Mononuclear cell (primary cell): ENCODE results near the gene SLC25A30. TPM values are rescaled to one million over a fixed set of nuclear protein-coding genes. Genes with fewer than 3 reads are reported as not detected.
"Not testable (repeated sequence)": the region's sequence is repeated elsewhere in the genome, so short reads cannot be mapped to it uniquely, and the experiment has no call there.

Experiments used
- H3K27me3 ChIP-seq: 2 replicates; pipeline ENCODE4 v1.6.0; 2011; ENCODE audit warnings: low read length, control low read depth; ENCODE audit not compliant: insufficient read depth
- H3K4me1 ChIP-seq: 2 replicates; pipeline ENCODE4 v1.5.1; 2011; ENCODE audit warnings: mild to moderate bottlenecking, low read length, control low read depth; ENCODE audit not compliant: insufficient read depth
- H3K4me3 ChIP-seq: 2 replicates; pipeline ENCODE4 v1.5.1; 2011; ENCODE audit warnings: mild to moderate bottlenecking, low read length, moderate library complexity
- H3K9me3 ChIP-seq: 2 replicates; pipeline ENCODE4 v1.5.1; 2011; ENCODE audit warnings: low read depth, mild to moderate bottlenecking, control low read depth, low read length
- total RNA-seq: library from RNA; depleted of rRNA; stranded (reverse); fragments of >200 nt; gene quantifications from one replicate; pipeline ENCODE4 v1.2.3, GENCODE V29; 2012

SLC25A30 gene
- total RNA-seq, 1 donor, result 23.7 TPM

- H3K4me3 ChIP-seq, result no peak overlapping the region
- H3K4me1 ChIP-seq, result peaks cover 6% of the 10 kb centered on the region
- no peaks in the 10 kb centered on the region for H3K27me3 ChIP-seq
- H3K9me3 ChIP-seq, result no peaks in the 10 kb centered on the region
Observed at GRCh38 chr13:45439008-45439407, 20.8 kb upstream of the SLC25A30 start.

GRCh38 chr13:45437947-45438346 lies 19.8 kb upstream of the SLC25A30 start:
- Histone ChIP-seq H3K27me3 (no peaks in the 10 kb centered on the region), H3K9me3 (no peaks in the 10 kb centered on the region), H3K4me1 (peaks cover 6% of the 10 kb centered on the region), H3K4me3 (no peak overlapping the region)

DNA sequence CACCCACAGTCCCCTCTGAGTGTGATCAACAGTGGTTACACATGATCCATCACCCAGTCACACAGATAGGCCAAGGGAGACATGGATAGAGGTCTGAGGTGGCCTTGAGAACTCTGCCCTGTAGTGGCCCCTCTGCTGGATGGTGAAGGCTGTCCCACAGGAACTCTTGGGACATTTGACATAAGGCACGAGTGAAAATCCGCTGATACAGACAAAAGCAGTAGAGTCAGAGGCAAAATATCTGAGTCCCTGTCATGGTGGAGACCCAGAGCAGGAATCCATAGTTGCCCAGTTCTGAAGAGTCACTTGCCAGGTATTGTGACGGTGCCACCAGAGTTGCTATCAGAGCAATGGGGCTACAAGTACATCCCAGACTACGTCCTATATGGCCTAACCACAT lies 18.8 kb upstream of the SLC25A30 start:
- Histone ChIP-seq H3K4me3 (no peak overlapping the region), H3K9me3 (no peaks in the 10 kb centered on the region), H3K27me3 (no peaks in the 10 kb centered on the region), H3K4me1 (peaks cover 6% of the 10 kb centered on the region)

GRCh38 chr13:45436332-45436731 lies 18.2 kb upstream of the SLC25A30 start:
- H3K27me3 ChIP-seq, result no peaks in the 10 kb centered on the region
- no peak overlapping the region for H3K4me3 ChIP-seq
- H3K4me1 ChIP-seq, result no peaks in the 10 kb centered on the region
- H3K9me3 ChIP-seq, result no peaks in the 10 kb centered on the region

- no peaks in the 10 kb centered on the region for H3K9me3 ChIP-seq
- H3K4me3 ChIP-seq, result no peak overlapping the region
- no peaks in the 10 kb centered on the region for H3K27me3 ChIP-seq
- H3K4me1 ChIP-seq, result no peaks in the 10 kb centered on the region
Observed at GRCh38 chr13:45434556-45435371, 16.6 kb upstream of the SLC25A30 start.

DNA sequence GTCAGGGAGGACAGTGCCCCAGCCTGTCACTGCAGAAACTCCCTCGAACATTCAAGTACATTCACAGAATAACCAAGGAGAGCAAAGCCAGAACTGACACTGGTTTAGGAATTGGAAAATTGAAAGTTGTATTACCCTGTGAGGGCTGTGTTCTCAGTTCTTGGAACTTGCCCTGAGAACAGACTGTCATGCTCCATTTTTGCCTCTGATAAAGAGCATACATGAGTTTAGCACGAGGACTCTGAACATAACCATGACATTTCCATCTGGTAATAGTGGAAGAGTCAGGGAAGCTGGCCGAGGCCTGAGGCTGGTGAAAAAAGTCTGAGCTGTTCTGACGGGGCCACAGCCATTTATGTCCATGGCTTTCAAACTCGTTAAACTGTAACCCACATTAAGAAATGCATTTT lies 15.2 kb upstream of the SLC25A30 start:
- Histone ChIP-seq H3K27me3 (no peaks in the 10 kb centered on the region), H3K9me3 (no peaks in the 10 kb centered on the region), H3K4me3 (no peak overlapping the region), H3K4me1 (no peaks in the 10 kb centered on the region)

DNA sequence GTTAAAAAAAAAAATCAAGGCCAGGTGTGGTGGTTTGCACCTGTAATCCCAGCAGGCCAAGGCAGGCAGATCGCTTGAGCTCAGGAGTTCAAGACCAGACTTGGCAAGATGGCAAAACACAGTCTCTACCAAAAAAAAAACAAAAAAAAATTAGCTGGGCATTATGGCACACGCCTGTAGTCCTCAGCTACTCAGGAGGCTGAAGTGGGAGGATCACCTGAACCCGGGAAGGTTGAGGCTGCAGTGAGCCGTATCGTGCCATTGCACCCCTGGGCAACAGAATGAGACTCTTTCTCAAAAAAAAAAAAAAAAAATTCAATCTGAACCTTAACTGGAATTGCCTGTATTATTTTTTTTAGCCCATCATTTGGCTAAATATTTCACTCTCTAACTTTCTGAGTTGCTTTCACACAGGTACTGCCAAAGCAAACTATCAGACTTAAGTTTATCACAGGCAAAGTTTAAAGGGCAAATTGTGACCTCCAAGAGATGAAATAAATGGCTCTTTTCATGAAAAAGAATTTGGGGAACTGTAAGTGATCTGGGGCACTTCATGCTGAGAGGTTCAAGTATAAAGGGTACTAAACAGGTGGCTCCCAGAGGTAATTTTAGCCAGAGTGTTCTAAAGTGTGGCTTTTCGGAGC lies 14.7 kb upstream of the SLC25A30 start:
- Histone ChIP-seq H3K9me3 (no peaks in the 10 kb centered on the region), H3K4me3 (no peak overlapping the region), H3K27me3 (no peaks in the 10 kb centered on the region), H3K4me1 (no peaks in the 10 kb centered on the region)

GRCh38 chr13:45426056-45426841 lies 8.1 kb upstream of the SLC25A30 start:
- not testable (repeated sequence) for H3K4me3 ChIP-seq, H3K27me3 ChIP-seq, H3K9me3 ChIP-seq, H3K4me1 ChIP-seq

- Histone ChIP-seq H3K4me3 (no peak overlapping the region), H3K27me3 (no peaks in the 10 kb centered on the region), H3K4me1 (peaks cover 5% of the 10 kb centered on the region), H3K9me3 (no peaks in the 10 kb centered on the region)
Observed at GRCh38 chr13:45422731-45423292, 4.6 kb upstream of the SLC25A30 start.

DNA sequence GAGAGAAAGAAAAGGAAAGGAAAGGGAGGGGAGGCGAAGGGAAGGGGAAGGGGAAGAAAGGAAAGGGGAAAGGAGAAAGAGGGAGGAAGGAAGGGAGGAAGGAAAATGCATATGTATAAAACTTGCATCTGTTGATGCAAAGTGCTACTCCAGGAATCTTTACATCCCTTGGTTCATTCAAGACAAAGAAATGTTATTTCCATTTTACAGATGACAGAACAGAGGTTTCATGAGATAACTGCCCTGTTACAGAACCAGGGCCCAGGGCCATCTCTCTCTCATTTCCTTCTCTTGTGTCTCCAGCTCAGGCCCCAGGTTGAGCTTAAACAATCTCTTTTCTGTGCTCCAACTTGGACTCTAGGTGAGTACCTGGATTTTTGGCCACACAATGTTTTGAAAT lies 1.8 kb upstream of the SLC25A30 start:
- Histone ChIP-seq H3K27me3 (no peaks in the 10 kb centered on the region), H3K9me3 (no peaks in the 10 kb centered on the region), H3K4me1 (peaks cover 22% of the 10 kb centered on the region), H3K4me3 (no peak overlapping the region)

DNA sequence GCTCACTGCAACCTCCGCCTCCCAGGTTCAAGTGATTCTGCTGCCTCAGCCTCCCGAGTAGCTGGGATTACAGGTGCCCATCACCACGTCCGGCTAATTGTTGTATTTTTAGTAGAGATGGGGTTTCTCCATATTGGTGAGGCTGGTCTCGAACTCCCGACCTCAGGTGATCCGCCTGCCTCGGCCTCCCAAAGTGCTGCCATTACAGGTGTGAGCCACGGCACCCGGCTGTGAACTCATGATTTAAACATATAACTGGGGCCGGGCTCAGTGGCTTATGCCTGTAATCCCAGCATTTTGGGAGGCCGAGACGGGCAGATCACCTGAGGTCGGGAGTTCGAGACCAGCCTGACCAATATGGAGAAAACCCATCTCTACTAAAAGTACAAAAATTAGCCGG lies 1.2 kb upstream of the SLC25A30 start:
- H3K4me1 ChIP-seq, result peaks cover 28% of the 10 kb centered on the region
- not testable (repeated sequence) for H3K9me3 ChIP-seq, H3K4me3 ChIP-seq, H3K27me3 ChIP-seq

DNA sequence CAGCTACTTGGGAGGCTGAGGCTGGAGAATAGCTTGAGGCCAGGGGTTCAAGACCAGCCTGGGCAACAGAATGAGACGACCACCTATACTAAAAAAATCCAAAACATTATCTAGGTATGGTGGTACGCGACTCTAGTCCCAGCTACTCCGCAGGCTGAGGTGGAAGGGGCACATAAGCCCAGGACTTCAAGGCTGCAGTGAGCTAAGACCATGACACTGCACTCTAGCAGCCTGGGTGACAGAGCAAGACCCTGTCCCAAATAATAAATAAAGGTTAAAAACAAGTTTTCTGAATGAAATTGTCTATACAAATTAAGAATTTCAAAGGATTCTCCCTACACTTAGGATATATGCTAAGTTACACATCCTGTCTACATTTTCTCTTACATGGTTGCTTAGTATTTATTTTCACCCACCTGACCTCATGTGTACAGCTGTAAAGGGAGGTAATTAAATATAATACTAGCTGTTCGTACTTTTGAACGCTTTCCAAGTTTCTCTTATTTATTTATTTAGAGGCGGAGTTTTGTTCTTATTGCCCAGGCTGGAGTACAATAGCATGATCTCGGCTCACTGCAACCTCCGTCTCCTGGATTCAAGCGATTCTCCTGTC lies 1.6 kb downstream of the SLC25A30 start:
- H3K27me3 ChIP-seq, result no peaks in the 10 kb centered on the region
- peak overlapping the region; percentile 67 for H3K4me3 ChIP-seq
- no peaks in the 10 kb centered on the region for H3K9me3 ChIP-seq
- H3K4me1 ChIP-seq, result peaks cover 38% of the 10 kb centered on the region

- Histone ChIP-seq H3K9me3 (no peaks in the 10 kb centered on the region), H3K4me3 (no peak overlapping the region), H3K4me1 (peaks cover 43% of the 10 kb centered on the region), H3K27me3 (no peaks in the 10 kb centered on the region)
Observed at GRCh38 chr13:45415112-45415511, 3.1 kb downstream of the SLC25A30 start.

DNA sequence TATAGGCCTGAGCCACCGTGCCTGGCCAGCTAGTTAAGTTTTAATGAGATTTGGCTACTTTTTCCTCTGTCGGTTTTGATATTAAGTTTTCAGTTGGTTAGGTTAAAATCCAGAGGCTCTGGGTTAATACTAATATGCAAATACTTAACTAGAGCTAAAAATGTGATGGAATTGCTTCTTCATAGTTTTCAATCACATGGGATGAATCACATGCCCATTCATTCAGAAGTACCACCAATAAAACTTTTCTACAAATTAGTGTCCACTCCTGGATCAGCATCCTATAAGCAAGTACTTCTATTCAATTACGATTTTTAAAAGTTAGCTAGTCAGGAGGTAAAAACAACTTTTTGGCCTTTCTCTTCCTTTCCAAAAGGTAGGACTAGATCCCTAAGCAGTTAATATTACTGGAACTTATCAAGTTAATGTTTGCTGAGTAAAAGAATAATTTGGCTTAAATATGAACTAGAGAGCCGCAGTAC lies 4.3 kb downstream of the SLC25A30 start:
- no peaks in the 10 kb centered on the region for H3K27me3 ChIP-seq

More for the DNA sequence above, 4.3 kb downstream of the SLC25A30 start:
- Histone ChIP-seq H3K4me3 (no peak overlapping the region), H3K4me1 (peaks cover 43% of the 10 kb centered on the region), H3K9me3 (no peaks in the 10 kb centered on the region)
